Panc1 (cell line): ENCODE measurements around the gene MGMT. TPM values are rescaled to one million over a fixed set of nuclear protein-coding genes. Genes with fewer than 3 reads are reported as not detected.

Experiments
- ATAC-seq: fragments of 200-7000 bp; cut with Tn5 transposase; 2 replicates; pipeline ENCODE4 v1.9.1; 2020; ENCODE audit warnings: mild to moderate bottlenecking, moderate library complexity
- BruUV-seq: library from RNA; stranded (reverse); fragments of 400-500 nt; replicated peaks from 2 replicates; lab custom pipeline; 2021; lab: Mats Ljungman, UMichigan
- CTCF ChIA-PET: fragments of 300-600 bp; sonication (Branson Sonifier 250); formaldehyde crosslinking; loops from one replicate; lab custom pipeline; 2022; ENCODE audit warnings: antibody characterized with exemption; lab: Charles Lee
- POLR2A ChIA-PET: fragments of 300-600 bp; sonication (Branson Sonifier 250); formaldehyde crosslinking; loops from one replicate; lab custom pipeline; 2022; ENCODE audit warnings: antibody characterized with exemption; lab: Charles Lee
- DNase-seq: peaks from one replicate; pipeline ENCODE4 v3.0.0-alpha.2; 2010; ENCODE audit warnings: low read depth, low spot score
- H3K27ac ChIP-seq: 2 replicates; pipeline ENCODE4 v1.5.1; 2011; ENCODE audit warnings: mild to moderate bottlenecking, low read length, inconsistent platforms
- H3K27me3 ChIP-seq: fragments of 200-500 bp; sonication (Bioruptor generic); 2 replicates; pipeline ENCODE4 v1.6.0; 2014; ENCODE audit warnings: low read length, inconsistent platforms; ENCODE audit not compliant: control insufficient read depth, insufficient read depth
- H3K36me3 ChIP-seq: fragments of 200-500 bp; sonication (Bioruptor generic); 2 replicates; pipeline ENCODE4 v1.5.1; 2014; ENCODE audit warnings: inconsistent platforms, mild to moderate bottlenecking, low read length, moderate library complexity; ENCODE audit not compliant: control insufficient read depth, insufficient read depth
- H3K4me1 ChIP-seq: 2 replicates; pipeline ENCODE4 v1.5.1; 2011; ENCODE audit warnings: inconsistent platforms, mild to moderate bottlenecking, low read length, moderate library complexity; ENCODE audit not compliant: control insufficient read depth, insufficient read depth
- H3K4me3 ChIP-seq, 2 experiments: 2 replicates each; pipeline ENCODE4 v1.5.1; 2011 to 2012; ENCODE audit warnings: low read depth in 2 of 2, low read length in 2 of 2, mild to moderate bottlenecking in 2 of 2, inconsistent platforms in 1 of 2, moderate library complexity in 1 of 2
- H3K9me3 ChIP-seq: fragments of 200-500 bp; sonication (Bioruptor generic); 2 replicates; pipeline ENCODE4 v1.5.1; 2014; ENCODE audit warnings: low read depth, mild to moderate bottlenecking, inconsistent platforms, low read length, moderate library complexity; ENCODE audit not compliant: control insufficient read depth, insufficient read depth
- POLR2AphosphoS5 ChIP-seq: IDR thresholded peaks from 2 replicates; pipeline ENCODE4 v1.6.1; 2012; ENCODE audit warnings: mild to moderate bottlenecking, low read depth, low read length, moderate library complexity
- SIN3A ChIP-seq: IDR thresholded peaks from 2 replicates; pipeline ENCODE4 v1.6.1; 2012; ENCODE audit warnings: low read depth, mild to moderate bottlenecking, low read length, moderate library complexity, borderline replicate concordance; ENCODE audit not compliant: insufficient read depth
- TCF7L2 ChIP-seq: IDR thresholded peaks from 2 replicates; pipeline ENCODE4 v1.6.1; 2011; ENCODE audit warnings: mild to moderate bottlenecking, low read depth, low read length, inconsistent platforms
- in situ Hi-C: cut with HindIII; loops from 2 replicates; pipeline ENCODE4 v1.10.0; 2016; ENCODE audit warnings: low sequenced_read_pairs, low pct_unique_long_range_greater_than_20kb
- intact Hi-C: fragments of 100-400 bp; cut with micrococcal nuclease; formaldehyde crosslinking; loops from one replicate; pipeline ENCODE4 v1.10.0; 2022; ENCODE audit not compliant: unreplicated experiment
- total RNA-seq: library from RNA; stranded (reverse); gene quantifications from one replicate; pipeline ENCODE4 v1.2.1, GENCODE V29; 2021; ENCODE audit not compliant: unreplicated experiment
- TF ChIP-seq, protein P1 (sequence below), 2 experiments: IDR thresholded peaks; 2 replicates each; pipeline ENCODE4 v1.6.1; 2011 to 2012; ENCODE audit warnings: low read depth in 2 of 2, control low read depth in 1 of 2, low read length in 1 of 2, mild to moderate bottlenecking in 1 of 2, moderate library complexity in 1 of 2; ENCODE audit not compliant: insufficient read depth in 1 of 2
- TF ChIP-seq, protein P2 (sequence below): fragments of 450-650 bp; IDR thresholded peaks from 2 replicates; pipeline ENCODE4 v1.5.1; 2017; ENCODE audit warnings: mild to moderate bottlenecking

Gene MGMT
- total RNA-seq, 1 experiment from 2014 or later: 27.3 TPM

DNA sequence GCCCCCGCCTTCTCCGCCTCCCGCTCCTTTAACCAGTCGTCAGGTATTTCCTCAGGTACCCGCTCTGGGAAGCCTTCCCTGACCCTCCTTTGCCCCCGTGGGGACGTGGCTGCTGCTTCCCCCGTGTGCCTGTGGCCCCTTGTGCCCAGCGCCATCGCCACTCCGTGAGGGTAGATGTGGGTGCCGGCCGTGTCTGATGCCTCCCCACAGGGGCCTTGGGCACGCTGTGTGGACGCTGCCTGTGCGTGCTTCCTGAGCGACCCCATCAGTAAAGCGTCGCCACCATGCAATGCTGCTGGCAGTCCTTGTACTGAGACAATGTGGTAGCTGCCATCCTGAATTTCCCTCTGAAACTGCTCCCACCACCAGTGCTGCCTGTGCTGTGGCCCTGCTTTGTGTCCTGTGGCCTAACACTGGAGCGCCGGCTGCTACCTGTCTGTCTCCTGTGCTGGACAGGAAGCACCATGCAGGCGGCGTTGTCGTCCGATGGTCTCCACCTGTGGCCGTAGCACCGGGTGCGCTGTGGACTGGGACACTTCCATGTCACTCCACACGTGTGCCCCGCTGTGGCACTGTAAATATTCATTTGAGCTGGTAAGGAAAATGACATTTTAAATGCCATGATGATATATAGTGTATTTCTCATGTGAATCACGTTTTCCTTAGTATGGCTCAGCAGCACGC is 213.8 kb downstream of the MGMT start:
- in situ Hi-C loops (no loop called here), intact Hi-C loops (no loop called here)
- ChIA-PET CTCF (no interaction called here), POLR2A (no interaction called here)
- no peak overlapping the region for H3K27ac ChIP-seq
- H3K4me3 ChIP-seq: no peak overlapping the region
- TF ChIP-seq TCF7L2: no peak
- TF ChIP-seq, protein P1, sequence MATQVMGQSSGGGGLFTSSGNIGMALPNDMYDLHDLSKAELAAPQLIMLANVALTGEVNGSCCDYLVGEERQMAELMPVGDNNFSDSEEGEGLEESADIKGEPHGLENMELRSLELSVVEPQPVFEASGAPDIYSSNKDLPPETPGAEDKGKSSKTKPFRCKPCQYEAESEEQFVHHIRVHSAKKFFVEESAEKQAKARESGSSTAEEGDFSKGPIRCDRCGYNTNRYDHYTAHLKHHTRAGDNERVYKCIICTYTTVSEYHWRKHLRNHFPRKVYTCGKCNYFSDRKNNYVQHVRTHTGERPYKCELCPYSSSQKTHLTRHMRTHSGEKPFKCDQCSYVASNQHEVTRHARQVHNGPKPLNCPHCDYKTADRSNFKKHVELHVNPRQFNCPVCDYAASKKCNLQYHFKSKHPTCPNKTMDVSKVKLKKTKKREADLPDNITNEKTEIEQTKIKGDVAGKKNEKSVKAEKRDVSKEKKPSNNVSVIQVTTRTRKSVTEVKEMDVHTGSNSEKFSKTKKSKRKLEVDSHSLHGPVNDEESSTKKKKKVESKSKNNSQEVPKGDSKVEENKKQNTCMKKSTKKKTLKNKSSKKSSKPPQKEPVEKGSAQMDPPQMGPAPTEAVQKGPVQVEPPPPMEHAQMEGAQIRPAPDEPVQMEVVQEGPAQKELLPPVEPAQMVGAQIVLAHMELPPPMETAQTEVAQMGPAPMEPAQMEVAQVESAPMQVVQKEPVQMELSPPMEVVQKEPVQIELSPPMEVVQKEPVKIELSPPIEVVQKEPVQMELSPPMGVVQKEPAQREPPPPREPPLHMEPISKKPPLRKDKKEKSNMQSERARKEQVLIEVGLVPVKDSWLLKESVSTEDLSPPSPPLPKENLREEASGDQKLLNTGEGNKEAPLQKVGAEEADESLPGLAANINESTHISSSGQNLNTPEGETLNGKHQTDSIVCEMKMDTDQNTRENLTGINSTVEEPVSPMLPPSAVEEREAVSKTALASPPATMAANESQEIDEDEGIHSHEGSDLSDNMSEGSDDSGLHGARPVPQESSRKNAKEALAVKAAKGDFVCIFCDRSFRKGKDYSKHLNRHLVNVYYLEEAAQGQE (IDR thresholded peaks at IDR 0.05; ENCODE audit: insufficient read depth in 1 of 2, low read depth in 2 of 2, low read length in 1 of 2): no peak
- no peak for TF ChIP-seq SIN3A
- TF ChIP-seq, protein P2, sequence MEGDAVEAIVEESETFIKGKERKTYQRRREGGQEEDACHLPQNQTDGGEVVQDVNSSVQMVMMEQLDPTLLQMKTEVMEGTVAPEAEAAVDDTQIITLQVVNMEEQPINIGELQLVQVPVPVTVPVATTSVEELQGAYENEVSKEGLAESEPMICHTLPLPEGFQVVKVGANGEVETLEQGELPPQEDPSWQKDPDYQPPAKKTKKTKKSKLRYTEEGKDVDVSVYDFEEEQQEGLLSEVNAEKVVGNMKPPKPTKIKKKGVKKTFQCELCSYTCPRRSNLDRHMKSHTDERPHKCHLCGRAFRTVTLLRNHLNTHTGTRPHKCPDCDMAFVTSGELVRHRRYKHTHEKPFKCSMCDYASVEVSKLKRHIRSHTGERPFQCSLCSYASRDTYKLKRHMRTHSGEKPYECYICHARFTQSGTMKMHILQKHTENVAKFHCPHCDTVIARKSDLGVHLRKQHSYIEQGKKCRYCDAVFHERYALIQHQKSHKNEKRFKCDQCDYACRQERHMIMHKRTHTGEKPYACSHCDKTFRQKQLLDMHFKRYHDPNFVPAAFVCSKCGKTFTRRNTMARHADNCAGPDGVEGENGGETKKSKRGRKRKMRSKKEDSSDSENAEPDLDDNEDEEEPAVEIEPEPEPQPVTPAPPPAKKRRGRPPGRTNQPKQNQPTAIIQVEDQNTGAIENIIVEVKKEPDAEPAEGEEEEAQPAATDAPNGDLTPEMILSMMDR: no peak
- no peak for TF ChIP-seq POLR2AphosphoS5
- H3K27me3 ChIP-seq: no peaks in the 10 kb centered on the region
- no peaks in the 10 kb centered on the region for H3K4me1 ChIP-seq
- no TSS peak for BruUV-seq
- DNase-seq (no peak), ATAC-seq (no peak)
- H3K9me3 ChIP-seq: no peaks in the 10 kb centered on the region
- H3K36me3 ChIP-seq: no peaks in the 10 kb centered on the region

DNA sequence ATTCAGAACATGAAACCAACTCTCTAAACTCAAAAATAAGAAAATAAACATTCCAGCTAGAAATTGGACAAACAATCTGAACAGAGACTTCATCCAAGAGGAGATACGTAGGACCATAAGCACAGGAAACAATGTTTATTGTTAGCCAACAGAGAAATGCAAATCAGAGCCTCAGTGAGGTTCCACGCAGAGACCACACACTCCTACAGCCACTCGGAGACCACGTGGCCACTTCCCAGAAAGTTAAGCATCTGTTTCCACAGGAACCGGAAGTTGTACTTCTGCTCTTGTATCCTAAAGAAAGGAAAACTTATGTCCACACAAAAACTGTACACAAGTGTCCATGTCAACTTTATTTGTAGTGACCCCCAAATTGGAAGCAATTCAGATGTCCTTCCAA is 214.8 kb downstream of the MGMT start:
- Histone ChIP-seq H3K9me3 (no peaks in the 10 kb centered on the region), H3K27ac (no peak overlapping the region), H3K4me1 (no peaks in the 10 kb centered on the region), H3K4me3 (no peak overlapping the region), H3K36me3 (no peaks in the 10 kb centered on the region), H3K27me3 (no peaks in the 10 kb centered on the region)
- no peak for ATAC-seq
- no peak for TF ChIP-seq POLR2AphosphoS5
- ChIA-PET POLR2A (no interaction called here), CTCF (no interaction called here)
- in situ Hi-C loops (no loop called here), intact Hi-C loops (no loop called here)
- BruUV-seq: no TSS peak
- no peak for DNase-seq

DNA sequence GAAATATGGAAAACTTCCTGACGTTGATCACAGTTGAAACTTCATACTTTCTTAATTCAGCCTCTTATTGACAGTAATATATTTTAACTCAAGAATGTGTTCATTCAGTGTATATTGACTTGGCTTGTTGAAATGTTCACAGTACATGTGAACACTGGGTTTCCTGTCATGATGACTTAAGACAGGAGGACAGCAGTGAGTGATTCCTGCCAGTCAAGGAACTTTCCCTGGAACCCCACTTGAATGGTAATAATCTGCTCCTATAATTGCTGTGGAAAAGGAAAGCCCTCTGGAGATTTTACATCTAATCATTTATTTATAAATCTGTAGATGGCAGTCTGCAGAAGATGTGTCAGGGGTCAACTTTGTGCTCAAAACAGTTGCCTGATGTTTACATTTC is 216.5 kb downstream of the MGMT start:
- intact Hi-C loops (no loop called here), in situ Hi-C loops (no loop called here)
- ATAC-seq (no peak), DNase-seq (no peak)
- Histone ChIP-seq H3K4me3 (no peak overlapping the region), H3K36me3 (no peaks in the 10 kb centered on the region), H3K9me3 (no peaks in the 10 kb centered on the region), H3K27me3 (no peaks in the 10 kb centered on the region), H3K27ac (no peak overlapping the region), H3K4me1 (no peaks in the 10 kb centered on the region)
- no TSS peak for BruUV-seq
- ChIA-PET CTCF (no interaction called here), POLR2A (no interaction called here)
- TF ChIP-seq POLR2AphosphoS5 (no peak), TCF7L2 (no peak), SIN3A (no peak)
- TF ChIP-seq, protein P1 (IDR thresholded peaks at IDR 0.05; ENCODE audit: insufficient read depth in 1 of 2, low read depth in 2 of 2, low read length in 1 of 2): no peak
- TF ChIP-seq, protein P2: no peak
